ENCODE data around the gene KIAA0319L. TPM values are rescaled to one million over a fixed set of nuclear protein-coding genes. Genes with fewer than 3 reads are reported as not detected.

KIAA0319L gene
- total RNA-seq, 1 donor from 2014 or later = 48.6 TPM

DNA sequence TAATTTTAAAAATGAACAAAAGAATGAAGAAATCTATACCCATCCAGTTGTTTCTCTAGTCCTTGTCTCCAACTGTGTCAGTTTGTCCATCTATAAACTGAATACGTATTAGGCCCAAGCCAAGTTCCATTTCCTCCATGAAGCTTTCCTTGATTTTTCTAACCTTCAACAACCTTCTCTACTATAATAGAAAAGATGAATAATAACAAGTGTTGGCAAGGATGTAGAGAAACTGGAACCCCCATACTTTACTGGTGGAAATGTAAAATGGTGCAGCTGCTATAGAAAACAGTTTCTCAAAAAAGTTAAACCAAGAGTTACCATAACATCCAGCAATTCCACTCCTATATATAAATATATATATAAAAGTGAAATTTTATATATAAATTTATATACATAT lies 10.6 kb downstream of the KIAA0319L start:
- no peak overlapping the region for H3K27ac Mint-ChIP-seq
- H3K4me3 Mint-ChIP-seq = no peak overlapping the region
- H3K36me3 Mint-ChIP-seq = peaks cover 40% of the 10 kb centered on the region
- peaks cover 6% of the 10 kb centered on the region for H3K4me1 Mint-ChIP-seq (ENCODE audit: unreplicated experiment)
- H3K9me3 Mint-ChIP-seq = no peaks in the 10 kb centered on the region
- H3K27me3 Mint-ChIP-seq = no peaks in the 10 kb centered on the region
- no peak for DNase-seq (ENCODE audit: extremely low spot score, unreplicated experiment)
- no peak for TF ChIP-seq CTCF (conservative IDR thresholded peaks at IDR 0.05)

DNA sequence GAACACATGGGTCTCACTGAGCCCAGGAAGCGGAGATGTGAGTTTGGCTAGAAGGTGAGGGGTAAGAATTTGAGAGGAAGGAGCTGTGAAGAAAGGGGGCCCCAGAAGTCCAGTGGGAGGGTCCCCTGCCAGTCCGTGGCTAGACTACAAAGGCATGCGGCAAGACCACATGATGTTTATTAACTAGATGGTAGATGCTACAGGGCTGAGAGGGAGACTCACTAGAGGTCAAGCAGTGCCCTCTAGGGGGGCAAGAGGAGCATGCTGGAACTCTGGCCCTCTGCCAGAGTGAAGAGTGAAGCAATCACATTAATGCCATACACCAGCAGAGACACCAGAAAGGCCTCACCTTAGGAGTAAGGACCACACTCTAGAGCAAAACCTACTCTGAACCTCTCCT lies 12.2 kb downstream of the KIAA0319L start:
- H3K4me1 Mint-ChIP-seq (ENCODE audit: unreplicated experiment) = peaks cover 11% of the 10 kb centered on the region
- H3K27ac Mint-ChIP-seq = no peak overlapping the region
- TF ChIP-seq CTCF (conservative IDR thresholded peaks at IDR 0.05) = peak; percentile 68
- peaks cover 38% of the 10 kb centered on the region for H3K36me3 Mint-ChIP-seq
- H3K27me3 Mint-ChIP-seq = no peaks in the 10 kb centered on the region
- DNase-seq (ENCODE audit: extremely low spot score, unreplicated experiment) = no peak
- H3K4me3 Mint-ChIP-seq = no peak overlapping the region
- no peaks in the 10 kb centered on the region for H3K9me3 Mint-ChIP-seq

- H3K27ac Mint-ChIP-seq = no peak overlapping the region
- no peaks in the 10 kb centered on the region for H3K9me3 Mint-ChIP-seq
- no peak for TF ChIP-seq CTCF (conservative IDR thresholded peaks at IDR 0.05)
- no peak for DNase-seq (ENCODE audit: extremely low spot score, unreplicated experiment)
- peaks cover 17% of the 10 kb centered on the region for H3K36me3 Mint-ChIP-seq
- H3K27me3 Mint-ChIP-seq = no peaks in the 10 kb centered on the region
- H3K4me3 Mint-ChIP-seq = no peak overlapping the region
- H3K4me1 Mint-ChIP-seq (ENCODE audit: unreplicated experiment) = peaks cover 34% of the 10 kb centered on the region
Measured at GRCh38 chr1:35539824-35540261, 17.4 kb downstream of the KIAA0319L start.

DNA sequence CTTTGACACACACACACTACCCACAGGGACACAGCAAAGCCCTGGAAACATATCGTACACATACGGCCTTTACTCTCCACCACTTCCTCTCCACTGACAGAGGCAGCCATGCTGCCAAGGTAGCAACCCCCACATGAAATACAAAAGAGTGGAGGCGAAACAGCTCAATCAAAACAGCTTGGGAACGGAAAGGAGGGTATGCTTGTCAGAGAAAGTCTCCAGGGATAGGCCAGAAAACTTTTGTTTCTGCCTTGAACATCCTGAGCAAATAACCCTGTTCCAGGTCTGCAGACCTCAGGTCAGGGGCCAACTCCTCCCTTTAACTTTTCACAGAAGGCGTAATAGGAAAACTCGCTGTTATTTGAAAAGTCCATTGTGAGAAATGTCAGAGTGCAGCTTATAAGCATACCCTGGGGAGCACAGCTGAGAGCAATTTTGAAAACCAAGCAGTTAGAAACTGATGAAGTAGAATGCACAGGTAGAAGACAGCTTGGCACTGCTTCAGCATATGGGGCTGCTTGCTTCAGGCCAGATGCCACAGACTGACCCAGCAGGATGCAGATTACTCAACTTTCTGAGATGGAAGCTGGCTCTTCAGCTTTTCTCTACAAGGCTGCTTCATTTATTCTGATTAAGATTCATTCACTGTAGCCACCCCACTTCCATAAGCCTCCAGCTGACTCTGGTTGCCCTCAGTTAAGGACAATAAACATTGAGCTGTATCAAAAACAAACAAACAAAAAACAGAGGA lies 18.0 kb downstream of the KIAA0319L start:
- Mint-ChIP-seq H3K27me3 (no peaks in the 10 kb centered on the region), H3K36me3 (peaks cover 15% of the 10 kb centered on the region), H3K27ac (no peak overlapping the region), H3K4me3 (peak overlapping the region; percentile 18), H3K4me1 (ENCODE audit: unreplicated experiment) (peaks cover 34% of the 10 kb centered on the region), H3K9me3 (no peaks in the 10 kb centered on the region)
- TF ChIP-seq CTCF (conservative IDR thresholded peaks at IDR 0.05) = no peak
- no peak for DNase-seq (ENCODE audit: extremely low spot score, unreplicated experiment)

DNA sequence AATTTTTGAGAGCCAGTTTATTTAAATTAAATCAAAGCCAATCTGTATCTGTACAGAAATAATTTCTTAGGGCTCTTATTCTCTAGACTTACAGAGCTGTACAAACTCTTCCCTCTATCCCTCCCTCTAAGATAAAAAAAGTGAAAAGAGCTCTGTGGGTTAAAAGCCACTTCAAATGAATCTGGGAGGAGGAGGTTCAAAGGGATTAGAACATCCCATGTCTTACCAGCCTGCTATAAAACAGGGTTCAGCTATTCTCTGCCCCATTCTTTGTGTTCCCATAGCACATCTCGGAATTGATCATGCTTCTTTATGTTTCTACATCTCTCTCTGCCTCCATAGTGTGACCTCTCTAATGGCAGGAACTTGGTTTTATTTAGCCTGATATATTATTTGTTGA lies 19.4 kb downstream of the KIAA0319L start:
- no peak for DNase-seq (ENCODE audit: extremely low spot score, unreplicated experiment)
- no peak overlapping the region for H3K4me3 Mint-ChIP-seq
- H3K36me3 Mint-ChIP-seq = peaks cover 12% of the 10 kb centered on the region
- no peak overlapping the region for H3K27ac Mint-ChIP-seq
- H3K9me3 Mint-ChIP-seq = no peaks in the 10 kb centered on the region
- TF ChIP-seq CTCF (conservative IDR thresholded peaks at IDR 0.05) = no peak
- H3K4me1 Mint-ChIP-seq (ENCODE audit: unreplicated experiment) = peaks cover 34% of the 10 kb centered on the region
- H3K27me3 Mint-ChIP-seq = no peaks in the 10 kb centered on the region
